CD4-positive, CD25-positive, alpha-beta regulatory T cell (primary cell): ENCODE data around the gene C9orf40. TPM values are rescaled to one million over a fixed set of nuclear protein-coding genes. Genes with fewer than 3 reads are reported as not detected.

Experiments
- ATAC-seq, 2 donors: fragments of 150-1000 bp; cut with Tn5 transposase; one replicate each; pipeline ENCODE4 v1.10.0; 2021; ENCODE audit warnings: low read depth in 2 of 2, moderate number of reproducible peaks in 2 of 2, moderate library complexity in 1 of 2
- DNase-seq, 3 donors: peaks; one replicate each; pipeline versions ENCODE4 v3.0.0 to v3.0.0-alpha.2; 2012 to 2022; ENCODE audit warnings: mixed read lengths in 1 of 3
- H3K27ac ChIP-seq: one replicate; pipeline ENCODE4 v1.7.0; 2013; ENCODE audit warnings: mild to moderate bottlenecking, low read length; ENCODE audit not compliant: insufficient read depth, poor library complexity, severe bottlenecking
- H3K27me3 ChIP-seq: one replicate; pipeline ENCODE4 v1.7.0; 2013; ENCODE audit warnings: low read length; ENCODE audit not compliant: control insufficient read depth, insufficient read depth
- H3K36me3 ChIP-seq: one replicate; pipeline ENCODE4 v1.7.0; 2013; ENCODE audit warnings: mild to moderate bottlenecking, low read length, moderate library complexity; ENCODE audit not compliant: control insufficient read depth, insufficient read depth
- H3K4me1 ChIP-seq: 2 replicates; pipeline ENCODE4 v1.7.0; 2013; ENCODE audit warnings: mild to moderate bottlenecking, low read length; ENCODE audit not compliant: insufficient read depth, control insufficient read depth, poor library complexity, severe bottlenecking
- H3K4me3 ChIP-seq: one replicate; pipeline ENCODE4 v1.7.0; 2013; ENCODE audit warnings: low read depth, mild to moderate bottlenecking, low read length, moderate library complexity
- H3K9me3 ChIP-seq, 2 experiments: 1 replicate in 1 of 2; 2 replicates in 1 of 2; pipeline ENCODE4 v1.7.0; 2013; ENCODE audit warnings: low read length in 2 of 2, mild to moderate bottlenecking in 1 of 2, moderate library complexity in 1 of 2; ENCODE audit not compliant: control insufficient read depth in 2 of 2
- H3K27ac Mint-ChIP-seq, 3 donors: one replicate each; pipeline ENCODE4 v1.8.0; 2020 to 2022; ENCODE audit warnings: mild to moderate bottlenecking in 3 of 3, mixed read lengths in 3 of 3, moderate library complexity in 2 of 3
- H3K27me3 Mint-ChIP-seq: one replicate; pipeline ENCODE4 v1.8.0; 2022; ENCODE audit warnings: mild to moderate bottlenecking, mixed read lengths
- H3K36me3 Mint-ChIP-seq: one replicate; pipeline ENCODE4 v1.8.0; 2020; ENCODE audit warnings: mixed read lengths
- H3K4me1 Mint-ChIP-seq, 4 donors: one replicate each; pipeline ENCODE4 v1.8.0; 2020 to 2022; ENCODE audit warnings: mixed read lengths in 4 of 4, mild to moderate bottlenecking in 1 of 4
- H3K4me3 Mint-ChIP-seq, 4 donors: one replicate each; pipeline ENCODE4 v1.8.0; 2020 to 2022; ENCODE audit warnings: mild to moderate bottlenecking in 4 of 4, mixed read lengths in 4 of 4, moderate library complexity in 3 of 4
- H3K9me3 Mint-ChIP-seq, 7 donors: one replicate each; pipeline ENCODE4 v1.8.0; 2020 to 2022; ENCODE audit warnings: mixed read lengths in 7 of 7, mild to moderate bottlenecking in 3 of 7, moderate library complexity in 2 of 7
- polyA plus RNA-seq, 4 donors: library from polyadenylated mRNA; unstranded; fragments of 300-500 nt; fragmentation: Illumina TruSeq; gene quantifications; one replicate each; pipeline ENCODE4 v1.2.3, GENCODE V29; 2021
- total RNA-seq: library from RNA; stranded (reverse); gene quantifications from one replicate; pipeline ENCODE4 v1.2.3, GENCODE V29; 2022

C9orf40 gene
- 1.9 TPM for total RNA-seq
- polyA plus RNA-seq, result 1 to 10 TPM; 1.7 to 4.5 (median 3.8) TPM

- no peaks in the 10 kb centered on the region for H3K9me3 ChIP-seq
- peaks cover 14 to 41% (median 33%) of the 10 kb centered on the region in 4 donors for H3K4me1 Mint-ChIP-seq
- DNase-seq (peak; percentile 81 to 92 (median 87)), ATAC-seq (peak; percentile 89 to 91)
- H3K36me3 Mint-ChIP-seq, result peaks cover 3% of the 10 kb centered on the region
- H3K27ac Mint-ChIP-seq, result peak within 1 kb of the TSS; percentile 79 to 98 (median 95)
- H3K4me3 Mint-ChIP-seq, result peak within 1 kb of the TSS; percentile 96 to 100 (median 98)
- H3K9me3 Mint-ChIP-seq, result no peaks in the 10 kb centered on the region
- H3K4me1 ChIP-seq, result peaks cover 7% of the 10 kb centered on the region
- peak within 1 kb of the TSS; percentile 89 for H3K27ac ChIP-seq
- no peaks in the 10 kb centered on the region for H3K27me3 ChIP-seq
- no peaks in the 10 kb centered on the region for H3K36me3 ChIP-seq
- no peaks in the 10 kb centered on the region for H3K27me3 Mint-ChIP-seq
- H3K4me3 ChIP-seq, result peak within 1 kb of the TSS; percentile 90
Measured at GRCh38 chr9:74952201-74953151, at the start of gene C9orf40. Gene C9orf40 (minus strand): TSS chr9:74952912. CDS start chr9:74952611, 301 bp downstream.

GRCh38 chr9:75001719-75002421, 49.2 kb upstream of the C9orf40 start:
- Mint-ChIP-seq H3K36me3 (peaks cover 13% of the 10 kb centered on the region), H3K9me3 (no peaks in the 10 kb centered on the region)
- no peaks in the 10 kb centered on the region for H3K9me3 ChIP-seq

GRCh38 chr9:75000835-75001234, 48.1 kb upstream of the C9orf40 start:
- H3K27ac Mint-ChIP-seq, result peak overlapping the region in 1 of 3 donors; percentile 8
- Histone ChIP-seq H3K27ac (no peak overlapping the region), H3K36me3 (peaks cover 22% of the 10 kb centered on the region), H3K9me3 (no peaks in the 10 kb centered on the region), H3K4me1 (no peaks in the 10 kb centered on the region), H3K4me3 (no peak overlapping the region), H3K27me3 (no peaks in the 10 kb centered on the region)
- ATAC-seq (no peak), DNase-seq (no peak)
- peaks cover 0 to 19% (median 4%) of the 10 kb centered on the region in 4 donors for H3K4me1 Mint-ChIP-seq
- no peak overlapping the region for H3K4me3 Mint-ChIP-seq
- peaks cover 16% of the 10 kb centered on the region for H3K36me3 Mint-ChIP-seq
- no peaks in the 10 kb centered on the region for H3K27me3 Mint-ChIP-seq
- no peaks in the 10 kb centered on the region for H3K9me3 Mint-ChIP-seq

More at GRCh38 chr9:75001719-75002421, 49.2 kb upstream of the C9orf40 start:
- Histone ChIP-seq H3K4me1 (no peaks in the 10 kb centered on the region), H3K4me3 (no peak overlapping the region), H3K36me3 (peaks cover 12% of the 10 kb centered on the region), H3K27me3 (no peaks in the 10 kb centered on the region), H3K27ac (no peak overlapping the region)
- ATAC-seq, result peak; percentile 93
- peak in 2 of 3 donors; percentile 73 to 90 for DNase-seq
- Mint-ChIP-seq H3K4me1 (peaks cover 0 to 19% (median 4%) of the 10 kb centered on the region in 4 donors), H3K27ac (peak overlapping the region in 1 of 3 donors; percentile 35), H3K27me3 (no peaks in the 10 kb centered on the region), H3K4me3 (no peak overlapping the region)

GRCh38 chr9:74985041-74985440, 32.3 kb upstream of the C9orf40 start:
- Histone ChIP-seq H3K36me3 (peaks cover 26% of the 10 kb centered on the region), H3K9me3 (no peaks in the 10 kb centered on the region), H3K27me3 (no peaks in the 10 kb centered on the region), H3K27ac (no peak overlapping the region), H3K4me1 (no peaks in the 10 kb centered on the region), H3K4me3 (no peak overlapping the region)
- DNase-seq (no peak), ATAC-seq (no peak)
- Mint-ChIP-seq H3K9me3 (no peaks in the 10 kb centered on the region), H3K27ac (peak overlapping the region in 1 of 3 donors; percentile 17), H3K27me3 (no peaks in the 10 kb centered on the region), H3K4me1 (peaks cover 0 to 10% (median 6%) of the 10 kb centered on the region in 4 donors), H3K4me3 (no peak overlapping the region), H3K36me3 (peaks cover 30% of the 10 kb centered on the region)

- no peaks in the 10 kb centered on the region for H3K4me1 ChIP-seq
- Mint-ChIP-seq H3K4me3 (no peak overlapping the region), H3K4me1 (peaks cover 0 to 6% (median 4%) of the 10 kb centered on the region in 4 donors), H3K27ac (no peak overlapping the region), H3K27me3 (no peaks in the 10 kb centered on the region), H3K36me3 (peaks cover 33% of the 10 kb centered on the region), H3K9me3 (peaks cover 0 to under 1% (median 0%) of the 10 kb centered on the region in 7 donors)
- ATAC-seq, result no peak
- no peaks in the 10 kb centered on the region for H3K9me3 ChIP-seq
- H3K27ac ChIP-seq, result no peak overlapping the region
- H3K36me3 ChIP-seq, result peaks cover 23% of the 10 kb centered on the region
- DNase-seq, result no peak
- no peak overlapping the region for H3K4me3 ChIP-seq
- no peaks in the 10 kb centered on the region for H3K27me3 ChIP-seq
Measured at GRCh38 chr9:74983709-74984108, 31.0 kb upstream of the C9orf40 start.

- Histone ChIP-seq H3K4me3 (no peak overlapping the region), H3K36me3 (peaks cover 19% of the 10 kb centered on the region), H3K27ac (no peak overlapping the region), H3K4me1 (no peaks in the 10 kb centered on the region), H3K9me3 (no peaks in the 10 kb centered on the region), H3K27me3 (no peaks in the 10 kb centered on the region)
- H3K27me3 Mint-ChIP-seq, result no peaks in the 10 kb centered on the region
- H3K9me3 Mint-ChIP-seq, result peaks cover 0 to 1% (median 0%) of the 10 kb centered on the region in 7 donors
- DNase-seq (no peak), ATAC-seq (no peak)
- H3K36me3 Mint-ChIP-seq, result peaks cover 44% of the 10 kb centered on the region
- H3K4me1 Mint-ChIP-seq, result peaks cover 0 to 6% (median 0%) of the 10 kb centered on the region in 4 donors
- H3K27ac Mint-ChIP-seq, result peak overlapping the region in 1 of 3 donors; percentile 3
- no peak overlapping the region for H3K4me3 Mint-ChIP-seq
Measured at GRCh38 chr9:74979844-74980243, 27.1 kb upstream of the C9orf40 start.

GRCh38 chr9:74977287-74977686, 24.6 kb upstream of the C9orf40 start:
- peaks cover 0 to 4% (median 0%) of the 10 kb centered on the region in 7 donors for H3K9me3 Mint-ChIP-seq
- ATAC-seq, result no peak
- Histone ChIP-seq H3K9me3 (no peaks in the 10 kb centered on the region), H3K27me3 (no peaks in the 10 kb centered on the region), H3K4me3 (no peak overlapping the region), H3K36me3 (peaks cover 3% of the 10 kb centered on the region), H3K27ac (no peak overlapping the region), H3K4me1 (no peaks in the 10 kb centered on the region)
- DNase-seq, result no peak
- no peak overlapping the region for H3K27ac Mint-ChIP-seq
- H3K36me3 Mint-ChIP-seq, result peaks cover 31% of the 10 kb centered on the region
- no peak overlapping the region for H3K4me3 Mint-ChIP-seq
- no peaks in the 10 kb centered on the region for H3K27me3 Mint-ChIP-seq
- H3K4me1 Mint-ChIP-seq, result peaks cover 0 to 4% (median 2%) of the 10 kb centered on the region in 4 donors
